ENCODE measurements around the gene SCNN1G.

The SCNN1G gene

DNA sequence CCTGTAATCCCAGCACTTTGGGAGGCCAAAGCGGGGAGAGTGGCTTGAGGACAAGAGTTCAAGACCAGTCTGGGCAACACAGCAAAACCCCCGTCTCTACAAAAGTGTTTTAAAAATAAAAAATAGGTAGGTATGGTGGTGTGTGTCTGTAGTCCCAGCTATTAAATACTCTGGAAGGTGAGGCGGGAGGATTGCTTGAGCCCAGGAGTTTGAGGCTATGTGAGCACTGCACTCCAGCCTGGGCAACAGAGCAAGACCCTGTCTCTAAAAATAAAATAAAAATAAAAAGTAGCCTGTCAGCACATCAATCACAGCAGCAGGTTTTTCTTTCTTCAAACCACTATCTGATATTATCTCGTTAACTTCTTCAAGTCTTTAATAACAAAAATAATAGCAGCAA lies 34.9 kb upstream of the SCNN1G start:
- H3K9me3 Mint-ChIP-seq, result no peaks in the 10 kb centered on the region
- peak overlapping the region; percentile 86 for H3K4me3 Mint-ChIP-seq
- peak overlapping the region; percentile 77 for H3K27ac Mint-ChIP-seq
- peaks cover 25% of the 10 kb centered on the region for H3K4me1 Mint-ChIP-seq
- ATAC-seq (no peak), DNase-seq (ENCODE audit: low spot score in 2 of 2) (no peak)
- H3K36me3 Mint-ChIP-seq, result peaks cover 11% of the 10 kb centered on the region

DNA sequence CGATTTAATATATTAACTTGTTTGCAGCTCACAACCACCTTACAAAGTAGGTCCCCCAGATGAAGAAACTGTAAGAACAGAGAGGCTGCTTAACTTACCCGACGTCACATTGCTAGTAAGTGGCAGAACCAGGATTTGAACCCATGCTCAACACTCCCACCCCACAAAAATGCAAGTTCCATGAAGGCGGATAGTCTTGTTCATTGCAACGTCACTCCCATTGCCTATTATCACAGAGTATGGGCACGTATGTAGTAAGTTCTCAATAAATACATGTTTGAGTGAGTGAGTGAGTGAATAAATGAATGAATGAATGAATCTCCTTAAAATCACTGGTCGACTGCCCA lies 34.4 kb upstream of the SCNN1G start:
- no peaks in the 10 kb centered on the region for H3K9me3 Mint-ChIP-seq
- no peak for ATAC-seq
- DNase-seq (ENCODE audit: low spot score in 2 of 2), result no peak
- peak overlapping the region; percentile 86 for H3K4me3 Mint-ChIP-seq
- H3K36me3 Mint-ChIP-seq, result peaks cover 11% of the 10 kb centered on the region
- peak overlapping the region; percentile 77 for H3K27ac Mint-ChIP-seq
- H3K4me1 Mint-ChIP-seq, result peaks cover 25% of the 10 kb centered on the region

- peak overlapping the region; percentile 86 for H3K4me3 Mint-ChIP-seq
- no peaks in the 10 kb centered on the region for H3K9me3 Mint-ChIP-seq
- H3K4me1 Mint-ChIP-seq, result peaks cover 25% of the 10 kb centered on the region
- peak; percentile 34 to 70 for DNase-seq (ENCODE audit: low spot score in 2 of 2)
- peaks cover 11% of the 10 kb centered on the region for H3K36me3 Mint-ChIP-seq
- peak; percentile 61 for ATAC-seq
- peak overlapping the region; percentile 77 for H3K27ac Mint-ChIP-seq
These were observed 33.9 kb upstream of the SCNN1G start for GRCh38 chr16:23148513-23149266.

GRCh38 chr16:23149267-23149992 lies 33.1 kb upstream of the SCNN1G start, which contains the start of gene USP31:
TSS of gene USP31 (minus strand) at chr16:23149452. CDS start at chr16:23149270, 182 bp downstream.
- Mint-ChIP-seq H3K4me3 (peak within 1 kb of the TSS; percentile 86), H3K4me1 (peaks cover 25% of the 10 kb centered on the region), H3K36me3 (peaks cover 11% of the 10 kb centered on the region), H3K27ac (peak within 1 kb of the TSS; percentile 77), H3K9me3 (no peaks in the 10 kb centered on the region)
- DNase-seq (ENCODE audit: low spot score in 2 of 2), result peak; percentile 73 to 92
- peak; percentile 95 for ATAC-seq

DNA sequence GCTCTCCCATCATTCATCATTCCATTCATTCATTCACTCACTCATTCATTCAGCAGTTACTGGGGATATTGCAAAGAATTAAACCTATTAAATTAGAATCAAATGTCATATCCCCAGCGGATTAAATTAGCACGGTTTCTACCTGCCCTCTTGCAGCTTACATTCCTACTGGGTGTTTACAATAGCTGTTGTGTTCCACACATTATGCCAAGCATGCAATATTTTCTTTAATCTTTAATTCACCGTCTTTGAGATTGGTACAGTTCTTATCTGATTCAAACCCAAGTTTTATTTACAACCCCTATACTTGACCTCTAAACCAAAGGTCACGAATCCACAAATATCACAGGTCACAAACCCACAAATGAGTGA lies 32.6 kb upstream of the SCNN1G start:
- Mint-ChIP-seq H3K9me3 (no peaks in the 10 kb centered on the region), H3K4me1 (peaks cover 25% of the 10 kb centered on the region), H3K4me3 (peak overlapping the region; percentile 86), H3K27ac (peak overlapping the region; percentile 54), H3K36me3 (peaks cover 11% of the 10 kb centered on the region)
- ATAC-seq, result no peak
- no peak for DNase-seq (ENCODE audit: low spot score in 2 of 2)

DNA sequence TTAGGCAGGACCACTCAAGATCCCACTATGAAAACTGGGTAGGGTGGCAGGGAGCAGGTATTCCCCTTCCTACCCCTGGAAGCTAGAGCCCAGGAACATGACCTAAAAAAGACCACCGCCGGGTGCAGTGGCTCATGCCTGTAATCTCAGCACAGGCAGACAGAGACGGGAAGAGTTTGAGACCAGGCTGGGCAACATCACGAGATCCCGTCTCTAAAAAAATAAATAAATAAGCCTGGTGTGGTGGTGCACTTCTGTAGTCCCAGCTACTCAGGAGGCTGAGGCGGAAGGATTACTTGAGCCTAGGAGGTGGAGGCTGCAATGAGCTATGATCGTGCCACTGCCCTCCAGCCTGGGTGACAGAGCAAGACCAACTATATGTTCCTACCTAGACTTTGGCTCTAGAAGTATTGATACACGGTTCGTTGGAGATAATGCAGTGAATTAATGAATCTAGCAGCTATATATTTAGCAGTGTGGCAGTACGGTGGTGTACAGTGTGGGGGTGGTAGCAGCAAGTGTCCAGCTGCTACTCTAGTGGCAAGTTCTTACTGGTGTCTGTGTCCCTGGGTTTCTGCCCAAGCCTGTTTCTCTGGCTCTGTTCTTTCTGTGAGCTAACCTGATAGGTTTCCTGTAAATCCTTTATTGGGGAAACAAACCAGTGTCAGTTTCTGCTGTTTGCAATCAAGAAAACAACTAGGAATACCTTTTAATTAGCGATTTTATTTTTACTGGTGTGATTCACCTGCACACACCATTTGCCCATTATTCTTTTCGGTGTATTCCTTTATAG lies 30.0 kb upstream of the SCNN1G start:
- DNase-seq (ENCODE audit: low spot score in 2 of 2) (no peak), ATAC-seq (no peak)
- Mint-ChIP-seq H3K4me1 (peaks cover 26% of the 10 kb centered on the region), H3K36me3 (peaks cover 7% of the 10 kb centered on the region), H3K27ac (no peak overlapping the region), H3K9me3 (no peaks in the 10 kb centered on the region), H3K4me3 (no peak overlapping the region)

- H3K27ac Mint-ChIP-seq, result no peak overlapping the region
These were observed 27.0 kb upstream of the SCNN1G start for GRCh38 chr16:23155445-23156049.

GRCh38 chr16:23156110-23156509 lies 26.4 kb upstream of the SCNN1G start:
- peaks cover 10% of the 10 kb centered on the region for H3K4me1 Mint-ChIP-seq
- DNase-seq (ENCODE audit: low spot score in 2 of 2) (no peak), ATAC-seq (no peak)
- H3K36me3 Mint-ChIP-seq, result no peaks in the 10 kb centered on the region
- H3K9me3 Mint-ChIP-seq, result no peaks in the 10 kb centered on the region
- H3K4me3 Mint-ChIP-seq, result no peak overlapping the region
- H3K27ac Mint-ChIP-seq, result no peak overlapping the region

More at GRCh38 chr16:23155445-23156049, 27.0 kb upstream of the SCNN1G start:
- Mint-ChIP-seq H3K4me3 (no peak overlapping the region), H3K9me3 (no peaks in the 10 kb centered on the region), H3K4me1 (peaks cover 10% of the 10 kb centered on the region), H3K36me3 (no peaks in the 10 kb centered on the region)
- ATAC-seq, result peak; percentile 37
- no peak for DNase-seq (ENCODE audit: low spot score in 2 of 2)

DNA sequence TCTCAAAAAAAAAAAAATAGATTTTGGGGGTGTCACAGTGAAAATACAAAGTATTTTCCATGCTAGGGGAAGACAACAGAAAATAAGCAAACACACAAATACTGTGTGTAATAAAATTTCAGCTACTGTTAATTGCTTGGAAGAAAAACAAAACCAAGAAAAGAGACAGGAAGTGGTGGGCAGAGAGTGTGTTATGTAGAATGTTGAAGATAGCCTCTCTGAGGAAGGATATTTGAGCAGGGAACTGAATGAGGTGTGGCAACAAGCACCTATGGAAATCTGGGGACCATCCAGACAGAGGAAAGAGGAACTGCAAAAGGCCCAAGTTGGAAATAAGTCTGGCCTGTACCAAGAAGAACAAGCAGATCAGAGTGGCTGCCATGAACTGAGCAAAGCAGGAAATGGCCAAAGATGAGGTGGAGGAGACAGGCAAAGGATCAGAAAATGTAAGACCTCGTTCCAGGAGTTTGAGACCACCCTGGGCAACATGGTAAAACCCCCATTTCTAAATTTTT lies 25.5 kb upstream of the SCNN1G start:
- Mint-ChIP-seq H3K36me3 (no peaks in the 10 kb centered on the region), H3K4me1 (peaks cover 10% of the 10 kb centered on the region), H3K9me3 (no peaks in the 10 kb centered on the region), H3K27ac (no peak overlapping the region), H3K4me3 (no peak overlapping the region)
- ATAC-seq (no peak), DNase-seq (ENCODE audit: low spot score in 2 of 2) (no peak)

- no peak overlapping the region for H3K27ac Mint-ChIP-seq
- H3K36me3 Mint-ChIP-seq, result no peaks in the 10 kb centered on the region
- H3K9me3 Mint-ChIP-seq, result no peaks in the 10 kb centered on the region
- ATAC-seq, result no peak
- DNase-seq (ENCODE audit: low spot score in 2 of 2), result no peak
- H3K4me3 Mint-ChIP-seq, result no peak overlapping the region
- peaks cover 10% of the 10 kb centered on the region for H3K4me1 Mint-ChIP-seq
These were observed 24.4 kb upstream of the SCNN1G start for GRCh38 chr16:23158114-23158513.

GRCh38 chr16:23160082-23160481 lies 22.5 kb upstream of the SCNN1G start:
- ATAC-seq (no peak), DNase-seq (ENCODE audit: low spot score in 2 of 2) (no peak)
- Mint-ChIP-seq H3K27ac (no peak overlapping the region), H3K4me3 (no peak overlapping the region), H3K9me3 (no peaks in the 10 kb centered on the region), H3K4me1 (peaks cover 10% of the 10 kb centered on the region), H3K36me3 (no peaks in the 10 kb centered on the region)

GRCh38 chr16:23160574-23160973 lies 22.0 kb upstream of the SCNN1G start:
- H3K9me3 Mint-ChIP-seq, result no peaks in the 10 kb centered on the region
- H3K36me3 Mint-ChIP-seq, result no peaks in the 10 kb centered on the region
- DNase-seq (ENCODE audit: low spot score in 2 of 2), result no peak
- H3K4me3 Mint-ChIP-seq, result no peak overlapping the region
- ATAC-seq, result no peak
- peaks cover 10% of the 10 kb centered on the region for H3K4me1 Mint-ChIP-seq
- no peak overlapping the region for H3K27ac Mint-ChIP-seq

DNA sequence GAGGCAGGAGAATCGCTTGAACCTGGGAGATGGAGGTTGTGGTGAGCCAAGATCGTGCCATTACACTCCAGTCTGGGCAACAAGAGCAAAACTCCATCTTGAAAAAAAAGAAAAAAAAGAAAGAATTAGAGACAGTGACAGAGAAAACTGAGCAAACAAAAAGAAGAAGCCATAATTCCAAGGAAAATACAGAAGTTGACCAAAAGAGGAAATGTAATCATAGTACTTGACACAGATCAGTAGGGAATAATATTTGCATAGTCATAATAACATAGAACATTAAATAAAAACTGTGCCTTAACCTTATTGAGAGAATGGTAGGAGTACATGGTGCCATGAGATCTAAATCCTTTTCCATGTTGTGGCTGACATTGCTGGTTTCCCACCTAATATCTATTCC lies 18.6 kb upstream of the SCNN1G start:
- H3K4me1 Mint-ChIP-seq, result no peaks in the 10 kb centered on the region
- H3K4me3 Mint-ChIP-seq, result no peak overlapping the region
- no peaks in the 10 kb centered on the region for H3K36me3 Mint-ChIP-seq

DNA sequence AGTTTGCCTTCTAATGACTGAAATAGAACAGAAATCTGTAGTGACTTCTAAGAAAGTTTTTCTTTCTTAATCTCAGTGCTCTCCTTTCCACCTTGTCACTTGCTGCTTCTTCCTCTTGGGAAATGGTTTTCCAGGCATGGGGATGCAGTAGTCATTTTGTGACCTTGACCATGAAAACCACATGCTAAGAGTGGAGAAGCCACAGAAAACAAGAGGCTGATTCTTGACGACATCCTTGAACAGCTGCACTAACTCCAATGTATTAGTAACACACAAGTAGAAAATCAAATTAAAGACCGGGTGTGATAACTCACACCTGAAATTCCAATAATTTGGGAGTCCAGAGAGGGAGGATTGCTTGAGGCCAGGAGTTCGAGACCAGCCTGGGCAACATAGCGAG lies 17.8 kb upstream of the SCNN1G start:
- H3K27ac Mint-ChIP-seq, result no peak overlapping the region
- no peaks in the 10 kb centered on the region for H3K36me3 Mint-ChIP-seq
- no peak overlapping the region for H3K4me3 Mint-ChIP-seq
- no peak for DNase-seq (ENCODE audit: low spot score in 2 of 2)
- ATAC-seq, result no peak
- H3K9me3 Mint-ChIP-seq, result no peaks in the 10 kb centered on the region
- no peaks in the 10 kb centered on the region for H3K4me1 Mint-ChIP-seq

More for the DNA sequence above, 18.6 kb upstream of the SCNN1G start:
- no peaks in the 10 kb centered on the region for H3K9me3 Mint-ChIP-seq
- H3K27ac Mint-ChIP-seq, result no peak overlapping the region
- no peak for ATAC-seq
- no peak for DNase-seq (ENCODE audit: low spot score in 2 of 2)

DNA sequence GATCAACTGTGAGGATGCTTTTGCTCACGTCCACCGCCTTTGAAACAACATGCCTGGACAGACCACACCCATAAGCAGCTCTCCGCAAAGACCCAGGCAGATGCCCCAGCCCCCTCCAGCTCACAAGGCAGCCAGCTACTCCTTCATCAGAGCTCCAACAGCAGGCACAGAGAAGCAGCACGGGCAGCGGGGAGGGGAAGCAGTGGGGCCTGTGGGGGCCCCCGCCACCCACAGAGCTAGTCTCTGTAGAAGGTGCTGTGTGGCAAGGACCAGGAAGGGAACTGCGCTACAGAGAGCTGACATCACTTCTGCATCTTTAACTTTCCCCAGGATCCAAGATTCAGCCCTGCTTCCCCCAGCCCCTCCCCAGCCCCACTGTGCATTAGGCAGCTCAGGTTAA lies 10.0 kb upstream of the SCNN1G start:
- Mint-ChIP-seq H3K36me3 (no peaks in the 10 kb centered on the region), H3K4me3 (no peak overlapping the region), H3K4me1 (no peaks in the 10 kb centered on the region), H3K27ac (no peak overlapping the region), H3K9me3 (no peaks in the 10 kb centered on the region)
- ATAC-seq (no peak), DNase-seq (ENCODE audit: low spot score in 2 of 2) (no peak)
